K562 (cell line): Measurements from ENCODE around the gene HBM. TPM values are rescaled to one million over a fixed set of nuclear protein-coding genes. Genes with fewer than 3 reads are reported as not detected.

Source experiments
- BHLHE40 ChIP-seq: IDR thresholded peaks from 2 replicates; pipeline ENCODE4 v1.6.1; 2011; ENCODE audit warnings: low read length, improper control_type of control experiment
- CHD4 ChIP-seq: fragments of 200-600 bp; sonication (generic); IDR thresholded peaks from 3 replicates; pipeline ENCODE4 v1.6.1; 2012; ENCODE audit warnings: low read depth, mild to moderate bottlenecking, mixed read lengths, low read length, inconsistent platforms; ENCODE audit not compliant: insufficient read depth, insufficient replicate concordance, poor library complexity, severe bottlenecking
- CREB1 ChIP-seq, 2 experiments: sonication (generic) in 1 of 2; formaldehyde crosslinking in 1 of 2; IDR thresholded peaks; 2 replicates each; pipeline versions ENCODE4 v1.6.1 to v1.8.0; 2012 to 2022; ENCODE audit warnings: inconsistent platforms in 1 of 2, mild to moderate bottlenecking in 1 of 2, missing genetic modification reagents in 1 of 2, moderate library complexity in 1 of 2
- CREB3L1 ChIP-seq: fragments of 450-650 bp; IDR thresholded peaks from 2 replicates; pipeline ENCODE4 v1.6.1; 2014; ENCODE audit warnings: low read depth, mild to moderate bottlenecking, moderate library complexity, borderline replicate concordance
- EGR1 ChIP-seq: fragments of 450-650 bp; conservative IDR thresholded peaks from 2 replicates; pipeline ENCODE4 v1.6.1; 2017; ENCODE audit warnings: mild to moderate bottlenecking
- HOXB6 ChIP-seq: fragments of 250-450 bp; sonication (Bioruptor Pico); IDR thresholded peaks from 2 replicates; pipeline ENCODE4 v1.5.1; 2022; ENCODE audit warnings: mild to moderate bottlenecking, borderline replicate concordance
- ILK ChIP-seq: fragments of 450-650 bp; IDR thresholded peaks from 2 replicates; pipeline ENCODE4 v1.6.1; 2016; ENCODE audit warnings: missing genetic modification characterization, low read depth, mild to moderate bottlenecking, missing compliant biosample characterization, moderate library complexity, borderline replicate concordance
- MAZ ChIP-seq, 2 experiments: fragments of 450-650 bp in 1 of 2; sonication (generic) in 1 of 2; formaldehyde crosslinking; IDR thresholded peaks in 1 of 2; conservative IDR thresholded peaks in 1 of 2; 2 replicates each; pipeline versions ENCODE4 v1.4.0 to v1.5.0; 2020; ENCODE audit warnings: mild to moderate bottlenecking in 1 of 2, missing genetic modification reagents in 1 of 2
- NFE2 ChIP-seq: IDR thresholded peaks from 2 replicates; pipeline ENCODE4 v1.6.1; 2014; ENCODE audit warnings: antibody characterized with exemption, low read depth
- RB1 ChIP-seq: fragments of 450-650 bp; IDR thresholded peaks from 2 replicates; pipeline ENCODE4 v1.6.1; 2017; ENCODE audit warnings: low read depth, mild to moderate bottlenecking
- RBM34 ChIP-seq: fragments of 200-400 bp; formaldehyde crosslinking; IDR thresholded peaks from 2 replicates; pipeline ENCODE4 v1.6.1; 2018; ENCODE audit warnings: low read length, borderline replicate concordance; ENCODE audit not compliant: insufficient read depth
- RBM39 ChIP-seq: fragments of 200-400 bp; formaldehyde crosslinking; optimal IDR thresholded peaks from 2 replicates; pipeline ENCODE3; 2018; ENCODE audit warnings: low read depth, low read length
- SMARCE1 ChIP-seq: fragments of 450-650 bp; IDR thresholded peaks from 2 replicates; pipeline ENCODE4 v1.7.1; 2016; ENCODE audit warnings: mild to moderate bottlenecking
- U2AF1 ChIP-seq: fragments of 200-400 bp; formaldehyde crosslinking; optimal IDR thresholded peaks from 2 replicates; pipeline ENCODE3; 2017; ENCODE audit warnings: mild to moderate bottlenecking, low read depth, low read length, moderate library complexity
- ZEB2 ChIP-seq: fragments of 450-650 bp; IDR thresholded peaks from 2 replicates; pipeline ENCODE4 v1.6.1; 2016
- ZNF282 ChIP-seq: sonication (generic); formaldehyde crosslinking; IDR thresholded peaks from 2 replicates; pipeline ENCODE4 v1.8.1; 2023; ENCODE audit warnings: missing genetic modification reagents
- ZNF445 ChIP-seq: fragments of 250-450 bp; sonication (Bioruptor Pico); IDR thresholded peaks from 2 replicates; pipeline ENCODE4 v1.4.0; 2020; ENCODE audit warnings: low read depth, mild to moderate bottlenecking, moderate library complexity
- ZNF583 ChIP-seq: fragments of 250-450 bp; sonication (Bioruptor Pico); IDR thresholded peaks from 2 replicates; pipeline ENCODE4 v1.4.0; 2020
- ZNF764 ChIP-seq: fragments of 250-450 bp; sonication (Bioruptor Pico); IDR thresholded peaks from 2 replicates; pipeline ENCODE4 v1.4.0; 2020; ENCODE audit warnings: low read depth, mild to moderate bottlenecking, moderate library complexity
- ZNF766 ChIP-seq: fragments of 200-800 bp; sonication (Bioruptor generic); conservative IDR thresholded peaks from 2 replicates; pipeline ENCODE4 v1.6.1; 2016; ENCODE audit warnings: missing genetic modification characterization, missing compliant biosample characterization
- ZSCAN29 ChIP-seq: fragments of 450-650 bp; IDR thresholded peaks from 2 replicates; pipeline ENCODE4 v1.6.1; 2017
- polyA plus RNA-seq, 8 experiments: library from polyadenylated mRNA; depleted of rRNA in 4 of 8; stranded (reverse) in 5 of 8; unstranded in 3 of 8; fragments of >200 nt; fragmentation: Nextera tagmentation in 2 of 8; fragmentation: Illumina TruSeq in 1 of 8; extraction: Ambion mirVana in 2 of 8; extraction: Trizol in 1 of 8; gene quantifications; 2 replicates each; pipeline versions ENCODE4 v1.2.1 to v1.2.3, GENCODE V29; 2011 to 2014; ENCODE audit warnings: inconsistent platforms in 1 of 8, missing spikeins in 1 of 8
- total RNA-seq, 7 experiments: library from RNA; depleted of rRNA in 6 of 7; stranded (reverse); fragments of >200 nt in 6 of 7; fragmentation: Illumina TruSeq in 2 of 7; extraction: Trizol in 2 of 7; gene quantifications; 2 replicates each; pipeline versions ENCODE4 v1.2.1 to v1.2.3, GENCODE V29; 2011 to 2021; ENCODE audit warnings: low replicate concordance in 1 of 7
- TF ChIP-seq, protein P1 (sequence below), 2 experiments: IDR thresholded peaks; 2 replicates each; pipeline ENCODE4 v1.6.1; 2012; ENCODE audit warnings: improper control_type of control experiment in 2 of 2, low read depth in 2 of 2, low read length in 2 of 2, borderline replicate concordance in 1 of 2

Gene HBM
- total and polyA plus RNA-seq, 9 of the 15 experiments (the other 6 are each of a cell fraction or from before 2014, with no cell fraction given), result not detected

DNA sequence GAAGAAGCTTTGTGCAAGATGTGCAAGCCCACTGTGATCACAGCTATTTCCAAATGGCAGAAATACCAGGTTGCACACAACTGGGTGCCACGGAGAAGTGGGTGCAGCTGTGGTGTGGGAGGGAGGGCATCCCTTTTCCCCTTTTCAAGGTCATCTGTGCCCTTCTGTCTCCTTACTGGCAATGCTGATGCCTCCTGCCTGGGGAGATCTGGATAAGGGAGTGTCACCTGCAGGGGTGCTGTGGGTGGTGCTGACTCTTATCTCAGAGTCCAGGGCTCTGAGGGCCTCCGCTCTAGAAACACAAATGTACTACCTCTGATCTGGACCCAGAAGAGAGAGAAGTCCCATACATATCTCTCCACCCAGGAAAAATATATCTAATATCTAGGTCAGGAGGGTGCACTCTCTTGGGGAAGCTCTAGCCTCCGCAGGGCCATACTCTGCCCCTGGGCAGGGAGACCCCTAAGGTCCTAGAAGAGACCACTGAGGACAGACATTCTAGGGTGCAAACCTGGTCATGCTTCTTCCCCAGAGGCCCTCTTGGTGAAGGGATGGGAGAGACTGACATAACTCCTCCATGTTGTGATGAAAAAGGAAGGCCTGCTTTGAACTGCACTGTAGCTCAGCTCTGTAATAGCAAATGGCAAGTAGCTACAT, 45.8 kb upstream of the HBM start (continued):
- TF ChIP-seq EGR1 (peak; percentile 68), ZNF764 (CRISPR knock-in tag) (no peak), ZNF282 (CRISPR knock-in tag) (no peak), HOXB6 (CRISPR knock-in tag) (no peak), SMARCE1 (peak; percentile 71), ZNF766 (CRISPR knock-in tag) (peak; percentile 76; the same call in 1 of the 2 replicates), ZNF445 (CRISPR knock-in tag) (0 out of 2 replicates have a peak, but pooled peaks have one; percentile 44), RBM39 (no peak), U2AF1 (no peak), BHLHE40 (peak; percentile 83), RB1 (no peak), CREB3L1 (no peak), ILK (tag) (no peak), ZNF583 (CRISPR knock-in tag) (peak; percentile 53; the same call in 1 of the 2 replicates), CHD4 (peak; percentile 24), NFE2 (peak; percentile 58), ZEB2 (peak; percentile 89), CREB1 (IDR thresholded peaks at IDR 0.05) (no peak; the same call in 1 of the 2 replicates), CREB1 (CRISPR knock-in tag; IDR thresholded peaks at IDR 0.05) (no peak), ZSCAN29 (no peak), RBM34 (no peak), MAZ (CRISPR knock-in tag; conservative IDR thresholded peaks at IDR 0.05 in 1 of 2, IDR thresholded peaks at IDR 0.05 in 1 of 2) (0 out of 4 replicates have a peak, but pooled peaks of 1 of the 2 experiments have one; percentile 31)
- TF ChIP-seq, protein P1, sequence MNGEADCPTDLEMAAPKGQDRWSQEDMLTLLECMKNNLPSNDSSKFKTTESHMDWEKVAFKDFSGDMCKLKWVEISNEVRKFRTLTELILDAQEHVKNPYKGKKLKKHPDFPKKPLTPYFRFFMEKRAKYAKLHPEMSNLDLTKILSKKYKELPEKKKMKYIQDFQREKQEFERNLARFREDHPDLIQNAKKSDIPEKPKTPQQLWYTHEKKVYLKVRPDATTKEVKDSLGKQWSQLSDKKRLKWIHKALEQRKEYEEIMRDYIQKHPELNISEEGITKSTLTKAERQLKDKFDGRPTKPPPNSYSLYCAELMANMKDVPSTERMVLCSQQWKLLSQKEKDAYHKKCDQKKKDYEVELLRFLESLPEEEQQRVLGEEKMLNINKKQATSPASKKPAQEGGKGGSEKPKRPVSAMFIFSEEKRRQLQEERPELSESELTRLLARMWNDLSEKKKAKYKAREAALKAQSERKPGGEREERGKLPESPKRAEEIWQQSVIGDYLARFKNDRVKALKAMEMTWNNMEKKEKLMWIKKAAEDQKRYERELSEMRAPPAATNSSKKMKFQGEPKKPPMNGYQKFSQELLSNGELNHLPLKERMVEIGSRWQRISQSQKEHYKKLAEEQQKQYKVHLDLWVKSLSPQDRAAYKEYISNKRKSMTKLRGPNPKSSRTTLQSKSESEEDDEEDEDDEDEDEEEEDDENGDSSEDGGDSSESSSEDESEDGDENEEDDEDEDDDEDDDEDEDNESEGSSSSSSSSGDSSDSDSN (IDR thresholded peaks at IDR 0.05; ENCODE audit: borderline replicate concordance in 1 of 2, low read depth in 2 of 2, low read length in 2 of 2), result 0 out of 4 replicates have a peak, but pooled peaks of 1 of the 2 experiments have one; percentile 31
